Heart left ventricle (tissue), 16 donors: ENCODE data around the gene GSG1L. TPM values are rescaled to one million over a fixed set of nuclear protein-coding genes. Genes with fewer than 3 reads are reported as not detected.

Experiments used
- ATAC-seq, 4 donors: fragments of 200-7000 bp; cut with Tn5 transposase; one replicate each; pipeline ENCODE4 v1.9.1; 2020 to 2022; ENCODE audit warnings: moderate library complexity in 4 of 4, mild to moderate bottlenecking in 3 of 4, moderate number of reproducible peaks in 1 of 4
- DNase-seq, 5 donors: peaks; one replicate each; pipeline ENCODE4 v3.0.0-alpha.2; 2020
- H3K27ac ChIP-seq, 12 donors: fragments of 200-600 bp; sonication (generic) in 4 of 12; one replicate each; pipeline versions ENCODE4 v1.5.0 to v1.8.0; 2016 to 2022; ENCODE audit warnings: mild to moderate bottlenecking in 2 of 12
- H3K27me3 ChIP-seq, 9 donors: fragments of 200-600 bp; sonication (generic) in 2 of 9; one replicate each; pipeline versions ENCODE4 v1.5.1 to v1.8.0; 2016 to 2022; ENCODE audit warnings: mild to moderate bottlenecking in 3 of 9
- H3K36me3 ChIP-seq, 9 donors: fragments of 200-600 bp; sonication (generic) in 2 of 9; one replicate each; pipeline versions ENCODE4 v1.5.0 to v1.8.0; 2018 to 2022; ENCODE audit warnings: mild to moderate bottlenecking in 2 of 9
- H3K4me1 ChIP-seq, 12 donors: fragments of 200-600 bp; sonication (generic) in 4 of 12; one replicate each; pipeline versions ENCODE4 v1.5.0 to v1.8.0; 2016 to 2022; ENCODE audit warnings: mild to moderate bottlenecking in 3 of 12
- H3K4me3 ChIP-seq, 12 donors: fragments of 200-600 bp; sonication (generic) in 4 of 12; one replicate each; pipeline versions ENCODE4 v1.5.0 to v1.8.0; 2017 to 2022; ENCODE audit warnings: mild to moderate bottlenecking in 9 of 12, moderate library complexity in 4 of 12
- H3K9me3 ChIP-seq, 12 donors: fragments of 200-600 bp; sonication (generic) in 4 of 12; one replicate each; pipeline versions ENCODE4 v1.5.0 to v1.8.0; 2016 to 2022; ENCODE audit warnings: mild to moderate bottlenecking in 1 of 12
- POLR2A ChIP-seq, 2 donors: fragments of 450-650 bp; IDR thresholded peaks; one replicate each; pipeline ENCODE4 v1.6.1; 2017; ENCODE audit warnings: antibody characterized with exemption in 2 of 2, mild to moderate bottlenecking in 2 of 2, moderate library complexity in 2 of 2
- WGBS, 4 donors: extraction: QIAGEN DNeasy Blood & Tissue Kit in 2 of 4; methylation state at CpG; one replicate each; pipeline versions ENCODE4 v1.1.5 to v1.1.7; 2013 to 2018; 5-methylcytosine and 5-hydroxymethylcytosine counted together
- intact Hi-C, 10 donors: fragments of 100-400 bp; cut with DNase I; formaldehyde crosslinking; loops; one replicate each; pipeline versions ENCODE4 v1.11.1 to v1.14.2; 2022
- polyA plus RNA-seq, 2 donors: library from polyadenylated mRNA; stranded (reverse); fragments of 200-250 nt; gene quantifications; one replicate each; pipeline ENCODE4 v1.2.3, GENCODE V29; 2013
- total RNA-seq, 9 donors: library from RNA; depleted of rRNA in 2 of 9; stranded (reverse); fragments of >200 nt in 2 of 9; fragmentation: NEBNext Ultra II Directional in 3 of 9; extraction: Animal tissue kit (Norgen Biotek cat#: 25700) in 3 of 9; gene quantifications; one replicate each; pipeline versions ENCODE4 v1.1.0 to v1.2.4, GENCODE V29; 2016 to 2023
- TF ChIP-seq, protein P1 (sequence below), 12 donors: fragments of 200-600 bp; sonication (generic) in 4 of 12; IDR thresholded peaks; one replicate each; pipeline versions ENCODE4 v1.5.0 to v1.8.0; 2018 to 2022; ENCODE audit warnings: antibody characterized with exemption in 12 of 12, mild to moderate bottlenecking in 5 of 12
- donor health status: ischemic (EF 13 %, LVEDD 7.1; RV severe dilation, severe dysfunction).
- donor health status: healthy with polysubstance abuse.
- donor health status: DM: no; HTN: yes; CAD: no.
- donor health status: DM: no; HTN: no; CAD: no.
- donor health status: ischemic (EF 25% LVEDD 6.9; RV normal size, moderate dysfunction).
- donor health status: ischemic (EF 25% LVEDD 5.7; RV mildly dilated, moderate dysfunction).
- donor health status: healthy.
- donor health status: DM: yes; HTN: yes; CAD: no.
- donor health status: ischemic (EF 35%, LVEDD 5.7; RV mildly dilated, moderate dysfunction).
- donor health status: nonischemic (EF 11% LVEDD 7.7; RV severe dilation, severe dysfunction).
- donor health status: DM: yes; HTN: yes; CAD: no.
- donor health status: PGD.
- donor health status: ischemic (EF 29% LVEDD 5.4; RV normal size, mild dysfunction).
- donor health status: nonischemic (EF 23%, LVEDD 6.1; RV moderate dilation, normal function).

GSG1L gene
- total and polyA plus RNA-seq, 11 donors, result 0.11 to 8.7 (median 1.8) TPM; not detected in 4

GRCh38 chr16:27867122-27868110 is 196.1 kb downstream of the GSG1L start:
- DNase-seq (peak in 4 of 5 donors; percentile 20 to 72 (median 38)), ATAC-seq (peak; percentile 47 to 93 (median 81))
- H3K27me3 ChIP-seq, result peaks cover 0 to 2% (median 0%) of the 10 kb centered on the region in 9 donors
- intact Hi-C loops, result loop anchor here in 6 of 10 donors (5.0 to 10.0 kb wide), 4 partner anchors 223 to 233 kb away; no protein-coding TSS in a partner anchor
- 30 to 37% (median 34%) methylated on average over 11 to 19 of the region's 19 CpGs for WGBS, 4 donors
- no peaks in the 10 kb centered on the region for H3K4me1 ChIP-seq
- H3K9me3 ChIP-seq, result peaks cover 0 to 26% (median 16%) of the 10 kb centered on the region in 12 donors
- no peak overlapping the region for H3K27ac ChIP-seq
- H3K4me3 ChIP-seq, result no peak overlapping the region
- H3K36me3 ChIP-seq, result no peaks in the 10 kb centered on the region
- TF ChIP-seq POLR2A (IDR thresholded peaks at IDR 0.05), result no peak
- TF ChIP-seq, protein P1, sequence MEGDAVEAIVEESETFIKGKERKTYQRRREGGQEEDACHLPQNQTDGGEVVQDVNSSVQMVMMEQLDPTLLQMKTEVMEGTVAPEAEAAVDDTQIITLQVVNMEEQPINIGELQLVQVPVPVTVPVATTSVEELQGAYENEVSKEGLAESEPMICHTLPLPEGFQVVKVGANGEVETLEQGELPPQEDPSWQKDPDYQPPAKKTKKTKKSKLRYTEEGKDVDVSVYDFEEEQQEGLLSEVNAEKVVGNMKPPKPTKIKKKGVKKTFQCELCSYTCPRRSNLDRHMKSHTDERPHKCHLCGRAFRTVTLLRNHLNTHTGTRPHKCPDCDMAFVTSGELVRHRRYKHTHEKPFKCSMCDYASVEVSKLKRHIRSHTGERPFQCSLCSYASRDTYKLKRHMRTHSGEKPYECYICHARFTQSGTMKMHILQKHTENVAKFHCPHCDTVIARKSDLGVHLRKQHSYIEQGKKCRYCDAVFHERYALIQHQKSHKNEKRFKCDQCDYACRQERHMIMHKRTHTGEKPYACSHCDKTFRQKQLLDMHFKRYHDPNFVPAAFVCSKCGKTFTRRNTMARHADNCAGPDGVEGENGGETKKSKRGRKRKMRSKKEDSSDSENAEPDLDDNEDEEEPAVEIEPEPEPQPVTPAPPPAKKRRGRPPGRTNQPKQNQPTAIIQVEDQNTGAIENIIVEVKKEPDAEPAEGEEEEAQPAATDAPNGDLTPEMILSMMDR (IDR thresholded peaks at IDR 0.05), result peak; percentile 21 to 59 (median 40)

DNA sequence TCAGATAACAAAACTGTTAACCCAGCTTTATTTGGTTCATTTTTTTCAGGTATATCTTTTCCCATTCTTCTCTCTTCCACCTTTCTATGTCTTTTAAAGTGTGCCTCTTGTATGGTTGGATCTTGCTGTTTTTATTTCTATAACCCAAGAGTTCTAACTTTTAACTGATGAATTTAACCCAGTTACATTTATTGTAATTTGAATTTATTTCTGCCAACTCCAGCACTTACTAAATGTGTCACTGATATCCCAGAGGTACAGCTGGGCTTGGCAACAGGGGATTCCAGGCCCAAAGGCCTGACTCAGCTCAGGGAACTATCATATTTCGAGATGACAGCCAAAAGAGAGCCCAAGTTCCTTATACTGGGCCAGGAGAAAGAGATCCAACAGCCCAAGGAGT is 200.1 kb downstream of the GSG1L start:
- no peak for DNase-seq
- no peak for ATAC-seq
- H3K27me3 ChIP-seq, result no peaks in the 10 kb centered on the region
- no peak overlapping the region for H3K4me3 ChIP-seq
- H3K27ac ChIP-seq, result no peak overlapping the region
- H3K4me1 ChIP-seq, result no peaks in the 10 kb centered on the region
- TF ChIP-seq, protein P1 (IDR thresholded peaks at IDR 0.05), result no peak
- TF ChIP-seq POLR2A (IDR thresholded peaks at IDR 0.05), result no peak
- H3K36me3 ChIP-seq, result no peaks in the 10 kb centered on the region
- peaks cover 0 to 32% (median 16%) of the 10 kb centered on the region in 12 donors for H3K9me3 ChIP-seq
- 64 to 92% (median 85%) methylated on average over 1 of the region's 1 CpG for WGBS, 4 donors
- intact Hi-C loops, result loop anchor here in 4 of 10 donors (10.0 kb wide), 2 partner anchors 219 to 229 kb away; no protein-coding TSS in a partner anchor

DNA sequence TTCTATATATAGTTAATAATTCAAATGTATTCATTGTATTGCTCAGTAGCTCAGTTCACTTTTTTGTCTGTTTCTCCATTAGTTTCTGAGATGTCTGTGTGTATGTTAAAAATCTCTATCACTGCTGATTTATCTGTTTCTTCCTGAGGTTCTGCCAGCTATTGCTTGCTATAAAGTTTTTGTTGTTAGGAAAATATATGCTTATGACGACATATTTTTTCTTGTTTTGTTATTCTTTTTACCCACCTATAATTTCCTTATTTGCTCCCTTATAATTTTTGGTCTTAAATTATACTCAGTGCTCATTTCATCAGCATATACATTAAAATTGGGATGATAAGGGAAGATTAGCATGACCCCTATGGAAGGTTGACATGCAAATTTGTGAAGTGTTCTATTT is 200.6 kb downstream of the GSG1L start:
- peaks cover 0 to 32% (median 16%) of the 10 kb centered on the region in 12 donors for H3K9me3 ChIP-seq

More for the DNA sequence above, 200.6 kb downstream of the GSG1L start:
- Histone ChIP-seq H3K4me1 (no peaks in the 10 kb centered on the region), H3K4me3 (no peak overlapping the region), H3K36me3 (no peaks in the 10 kb centered on the region), H3K27me3 (no peaks in the 10 kb centered on the region), H3K27ac (no peak overlapping the region)
- 87 to 95% (median 92%) methylated on average over 1 of the region's 1 CpG for WGBS, 4 donors
- no peak for TF ChIP-seq POLR2A (IDR thresholded peaks at IDR 0.05)
- TF ChIP-seq, protein P1 (IDR thresholded peaks at IDR 0.05), result no peak
- no peak for ATAC-seq
- DNase-seq, result no peak
- intact Hi-C loops, result loop anchor here in 4 of 10 donors (10.0 kb wide), 2 partner anchors 218 to 228 kb away; no protein-coding TSS in a partner anchor
